Dendritic cell treated with granulocyte-macrophage colony-stimulating factor and Interleukin-4, amounts not matched to agents 40 ng/mL and 50 ng/mL, for 4 days (primary cell): Measurements from ENCODE around the gene DLGAP4.

Experiments
- H3K27ac Mint-ChIP-seq: one replicate; pipeline ENCODE4 v1.8.0; 2022; ENCODE audit warnings: mild to moderate bottlenecking, mixed read lengths
- H3K27me3 Mint-ChIP-seq: one replicate; pipeline ENCODE4 v1.8.0; 2022; ENCODE audit warnings: mild to moderate bottlenecking, mixed read lengths
- H3K36me3 Mint-ChIP-seq: one replicate; pipeline ENCODE4 v1.8.0; 2022; ENCODE audit warnings: low read depth, mixed read lengths
- H3K4me1 Mint-ChIP-seq: one replicate; pipeline ENCODE4 v1.8.0; 2022; ENCODE audit warnings: low read depth, mixed read lengths
- H3K4me3 Mint-ChIP-seq: one replicate; pipeline ENCODE4 v1.8.0; 2022; ENCODE audit warnings: mild to moderate bottlenecking, moderate library complexity, mixed read lengths
- H3K9me3 Mint-ChIP-seq: one replicate; pipeline ENCODE4 v1.8.0; 2022; ENCODE audit warnings: mixed read lengths
- intact Hi-C: fragments of 100-400 bp; cut with micrococcal nuclease; formaldehyde crosslinking; loops from one replicate; pipeline ENCODE4 v1.15.0; 2022

Gene DLGAP4

DNA sequence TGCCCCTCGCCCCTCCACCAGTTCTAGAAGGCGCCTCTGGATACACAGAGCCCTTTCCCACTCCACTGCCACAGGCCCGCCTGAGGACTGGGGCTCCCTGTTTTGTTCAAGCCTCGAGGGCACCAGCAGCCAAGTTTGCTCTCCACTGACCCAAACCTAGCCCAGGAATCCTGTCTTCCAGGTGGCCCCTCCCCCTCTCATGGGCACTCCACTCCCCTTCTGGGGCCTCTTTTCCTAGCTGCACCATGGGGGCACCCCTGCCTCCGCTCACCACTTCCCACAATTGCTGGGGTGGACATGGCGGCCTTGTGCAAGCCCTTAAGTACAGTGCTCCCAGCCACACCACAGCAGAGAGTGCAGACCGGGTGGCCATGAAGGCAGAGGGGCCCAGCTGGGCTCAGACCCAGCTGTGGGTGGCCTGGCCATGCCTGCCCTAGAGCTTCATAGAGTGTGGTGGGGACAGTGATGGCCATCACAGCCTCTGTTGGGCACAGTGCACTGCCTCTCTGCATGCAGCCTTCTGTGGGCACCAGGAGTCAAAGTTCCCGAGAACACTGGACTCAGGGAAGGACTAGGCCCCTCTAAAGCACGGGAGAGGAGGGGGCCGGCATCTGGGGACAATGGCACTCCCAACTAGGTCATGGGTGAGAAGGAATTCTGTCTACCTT, 236.5 kb downstream of the DLGAP4 start:
- peaks cover 20% of the 10 kb centered on the region for H3K4me1 Mint-ChIP-seq
- no peak overlapping the region for H3K4me3 Mint-ChIP-seq
- intact Hi-C loops = no loop called here
- H3K27me3 Mint-ChIP-seq = peaks cover 16% of the 10 kb centered on the region
- H3K9me3 Mint-ChIP-seq = no peaks in the 10 kb centered on the region
- no peak overlapping the region for H3K27ac Mint-ChIP-seq
- no peaks in the 10 kb centered on the region for H3K36me3 Mint-ChIP-seq

DNA sequence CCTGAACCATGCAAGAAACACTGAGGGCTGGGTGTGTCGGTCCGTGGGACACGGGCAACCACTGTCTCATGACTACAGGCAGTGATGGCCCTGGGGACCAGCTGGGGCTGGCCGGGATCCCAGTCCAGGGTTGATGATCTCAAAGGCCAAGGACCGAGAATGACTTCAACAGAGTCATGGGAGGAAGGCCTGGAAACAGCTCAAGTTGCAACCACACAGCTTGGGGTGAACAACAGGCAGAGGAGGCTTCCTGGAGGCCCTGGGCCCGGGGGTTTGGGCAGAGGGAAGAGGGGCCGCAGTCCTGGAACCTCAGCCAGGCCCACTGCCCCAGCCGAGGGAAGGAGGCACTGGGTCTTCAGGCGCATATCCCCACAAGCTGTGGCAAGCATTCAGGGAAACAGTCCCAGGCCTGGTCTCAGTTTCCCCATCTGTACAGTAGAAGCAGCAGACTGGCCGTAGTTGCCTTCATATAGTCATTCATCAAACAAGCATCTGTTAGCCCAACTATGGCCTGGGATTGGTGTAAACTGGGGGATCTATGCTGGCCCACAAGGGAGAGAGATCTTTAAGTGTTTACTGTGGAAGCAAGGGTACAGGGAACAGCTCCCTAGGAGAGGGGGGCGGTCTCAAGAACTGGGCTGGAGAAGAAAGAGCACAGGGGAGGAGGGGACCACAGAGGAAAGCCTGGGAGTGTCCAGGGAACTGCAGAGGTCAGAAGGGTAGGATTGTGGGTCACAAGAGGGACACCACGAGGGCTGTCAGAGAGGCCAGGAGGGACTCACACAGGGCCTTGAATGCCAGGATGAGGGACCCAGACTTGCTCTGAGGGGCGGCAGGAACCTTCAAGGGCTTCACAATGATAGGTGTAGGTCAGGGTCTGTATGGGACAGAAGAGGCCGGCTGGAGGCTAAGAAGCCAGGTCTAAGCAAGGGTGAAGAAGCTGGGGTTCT, 237.3 kb downstream of the DLGAP4 start:
- H3K4me1 Mint-ChIP-seq = peaks cover 20% of the 10 kb centered on the region
- no peak overlapping the region for H3K27ac Mint-ChIP-seq
- intact Hi-C loops = no loop called here
- H3K27me3 Mint-ChIP-seq = peaks cover 16% of the 10 kb centered on the region
- no peaks in the 10 kb centered on the region for H3K9me3 Mint-ChIP-seq
- H3K4me3 Mint-ChIP-seq = no peak overlapping the region
- H3K36me3 Mint-ChIP-seq = no peaks in the 10 kb centered on the region

DNA sequence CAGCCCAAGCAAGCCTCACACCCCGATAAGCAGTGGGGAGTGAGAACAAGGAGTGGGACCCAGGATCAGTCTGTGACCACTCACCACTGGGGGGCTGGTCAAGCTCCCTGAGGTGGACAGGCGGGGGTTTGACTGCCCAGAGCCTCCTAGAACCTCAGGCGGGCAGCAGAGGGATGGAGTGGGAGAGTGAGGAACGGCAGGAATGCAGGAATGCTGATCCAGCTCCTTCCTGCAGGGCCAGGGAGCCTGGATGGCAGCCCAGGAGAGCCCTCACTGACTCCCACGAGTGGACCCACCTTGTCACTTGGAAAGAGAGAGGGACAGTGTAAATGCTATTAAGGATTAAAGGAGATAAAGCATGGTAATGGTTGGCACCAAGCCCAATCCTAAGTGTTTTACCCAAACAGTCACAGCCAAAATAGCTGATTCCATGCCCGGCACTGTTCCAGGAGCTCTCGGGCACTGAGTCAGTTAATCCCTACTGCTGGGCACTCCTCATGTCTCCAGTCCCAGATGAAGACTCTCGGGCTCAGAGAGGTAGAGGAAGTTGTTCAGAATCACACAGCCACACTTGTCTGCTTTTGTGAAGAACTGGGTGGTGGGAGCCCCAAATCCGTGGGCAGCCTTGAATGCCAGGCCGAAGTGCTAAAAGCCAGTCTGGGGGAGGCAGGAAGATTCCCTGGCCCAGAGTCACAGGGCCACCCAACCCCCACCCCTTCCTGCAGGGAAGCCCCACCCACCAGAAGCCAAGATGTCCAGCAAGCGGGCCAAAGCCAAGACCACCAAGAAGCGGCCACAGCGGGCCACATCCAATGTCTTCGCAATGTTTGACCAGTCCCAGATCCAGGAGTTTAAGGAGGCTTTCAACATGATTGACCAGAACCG, 238.2 kb downstream of the DLGAP4 start:
- no peak overlapping the region for H3K27ac Mint-ChIP-seq
- H3K9me3 Mint-ChIP-seq = no peaks in the 10 kb centered on the region
- intact Hi-C loops = no loop called here
- no peaks in the 10 kb centered on the region for H3K36me3 Mint-ChIP-seq
- no peak overlapping the region for H3K4me3 Mint-ChIP-seq
- peaks cover 16% of the 10 kb centered on the region for H3K27me3 Mint-ChIP-seq
- peaks cover 20% of the 10 kb centered on the region for H3K4me1 Mint-ChIP-seq

DNA sequence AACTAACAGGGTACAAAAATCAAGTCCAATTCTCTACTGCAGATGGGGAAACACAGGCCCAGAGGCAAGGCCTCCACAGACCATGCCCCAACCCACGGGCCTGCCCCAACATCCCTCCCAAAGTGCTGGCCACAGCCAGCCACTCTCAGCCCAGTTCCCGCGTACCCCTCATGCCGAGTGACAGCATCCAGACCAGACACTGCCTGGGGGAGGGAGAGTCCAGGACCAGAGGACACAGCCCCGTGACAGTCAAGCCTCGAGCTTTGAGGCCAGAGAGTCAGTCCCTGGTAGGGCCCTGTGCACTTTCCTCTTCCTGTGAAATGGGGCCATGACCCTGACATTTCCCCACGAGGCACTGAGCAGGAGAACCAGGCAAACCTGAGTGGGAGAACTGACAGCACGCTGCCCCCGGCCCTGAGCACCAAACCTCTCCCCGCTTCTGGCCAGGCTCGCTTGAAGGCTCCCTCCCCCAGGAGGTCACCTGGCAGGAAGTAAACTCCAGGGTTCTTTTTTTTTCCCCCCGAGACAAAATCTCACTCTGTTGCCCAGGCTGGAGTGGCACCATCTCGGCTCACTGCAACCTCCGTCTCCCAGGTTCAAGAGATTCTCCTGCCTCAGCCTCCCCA, 240.1 kb downstream of the DLGAP4 start:
- no peak overlapping the region for H3K27ac Mint-ChIP-seq
- peaks cover 20% of the 10 kb centered on the region for H3K4me1 Mint-ChIP-seq
- intact Hi-C loops = no loop called here
- H3K27me3 Mint-ChIP-seq = peaks cover 6% of the 10 kb centered on the region
- no peaks in the 10 kb centered on the region for H3K36me3 Mint-ChIP-seq
- no peak overlapping the region for H3K4me3 Mint-ChIP-seq
- H3K9me3 Mint-ChIP-seq = no peaks in the 10 kb centered on the region

DNA sequence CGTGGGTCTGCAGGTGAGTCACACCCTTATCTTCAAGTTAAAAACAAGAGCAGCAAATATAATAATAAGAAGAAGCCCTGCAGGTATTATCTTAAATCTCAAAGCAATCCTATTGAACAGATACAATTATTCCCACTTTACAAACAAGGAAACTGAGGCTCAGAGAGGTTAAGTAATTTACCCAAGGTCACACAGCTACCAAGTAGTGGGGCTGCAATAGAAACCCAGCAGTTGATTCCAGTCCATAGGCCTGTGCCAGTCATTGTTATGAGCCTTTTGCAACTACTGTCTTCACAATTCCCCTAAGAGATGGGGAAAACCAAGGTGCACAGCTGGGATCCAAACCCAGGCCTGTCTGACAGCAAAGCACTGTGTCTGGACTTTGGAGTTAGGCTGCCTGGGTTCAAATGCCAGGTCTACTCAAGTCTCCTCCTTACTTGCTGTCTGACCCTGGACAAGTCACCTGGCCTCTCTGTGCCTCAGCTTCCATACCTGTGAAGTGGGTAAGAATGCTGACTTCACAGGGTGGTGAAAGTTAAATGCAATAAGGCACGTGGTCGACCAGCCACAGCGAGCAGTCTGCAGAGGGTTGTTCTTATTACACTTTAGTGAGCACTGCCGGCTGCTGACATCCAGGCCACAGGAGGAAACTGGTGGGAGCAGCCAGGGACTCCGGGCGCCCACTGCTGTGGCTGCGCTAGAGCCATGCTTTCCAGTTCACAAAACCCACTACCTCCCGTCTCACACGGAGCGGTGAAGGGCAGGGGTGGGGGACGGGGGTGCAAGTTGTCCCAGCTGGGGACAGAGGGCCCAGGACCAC, 241.3 kb downstream of the DLGAP4 start:
- no peaks in the 10 kb centered on the region for H3K36me3 Mint-ChIP-seq
- H3K9me3 Mint-ChIP-seq = no peaks in the 10 kb centered on the region
- H3K27ac Mint-ChIP-seq = no peak overlapping the region
- peaks cover 2% of the 10 kb centered on the region for H3K27me3 Mint-ChIP-seq
- intact Hi-C loops = no loop called here
- H3K4me3 Mint-ChIP-seq = no peak overlapping the region
- H3K4me1 Mint-ChIP-seq = peaks cover 8% of the 10 kb centered on the region

DNA sequence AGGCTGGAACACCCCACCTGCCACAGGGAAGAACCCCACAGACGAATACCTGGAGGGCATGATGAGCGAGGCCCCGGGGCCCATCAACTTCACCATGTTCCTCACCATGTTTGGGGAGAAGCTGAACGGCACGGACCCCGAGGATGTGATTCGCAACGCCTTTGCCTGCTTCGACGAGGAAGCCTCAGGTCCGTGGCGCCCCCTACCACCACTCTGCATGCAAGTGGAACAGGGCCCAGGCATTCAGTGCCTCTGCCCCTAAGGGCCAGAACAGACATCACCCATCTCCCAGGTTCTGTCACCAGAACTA, 241.8 kb downstream of the DLGAP4 start:
- no peaks in the 10 kb centered on the region for H3K36me3 Mint-ChIP-seq
- H3K4me3 Mint-ChIP-seq = no peak overlapping the region
- H3K27me3 Mint-ChIP-seq = no peaks in the 10 kb centered on the region
- no peak overlapping the region for H3K27ac Mint-ChIP-seq
- H3K9me3 Mint-ChIP-seq = no peaks in the 10 kb centered on the region
- peaks cover 3% of the 10 kb centered on the region for H3K4me1 Mint-ChIP-seq
- intact Hi-C loops = no loop called here

DNA sequence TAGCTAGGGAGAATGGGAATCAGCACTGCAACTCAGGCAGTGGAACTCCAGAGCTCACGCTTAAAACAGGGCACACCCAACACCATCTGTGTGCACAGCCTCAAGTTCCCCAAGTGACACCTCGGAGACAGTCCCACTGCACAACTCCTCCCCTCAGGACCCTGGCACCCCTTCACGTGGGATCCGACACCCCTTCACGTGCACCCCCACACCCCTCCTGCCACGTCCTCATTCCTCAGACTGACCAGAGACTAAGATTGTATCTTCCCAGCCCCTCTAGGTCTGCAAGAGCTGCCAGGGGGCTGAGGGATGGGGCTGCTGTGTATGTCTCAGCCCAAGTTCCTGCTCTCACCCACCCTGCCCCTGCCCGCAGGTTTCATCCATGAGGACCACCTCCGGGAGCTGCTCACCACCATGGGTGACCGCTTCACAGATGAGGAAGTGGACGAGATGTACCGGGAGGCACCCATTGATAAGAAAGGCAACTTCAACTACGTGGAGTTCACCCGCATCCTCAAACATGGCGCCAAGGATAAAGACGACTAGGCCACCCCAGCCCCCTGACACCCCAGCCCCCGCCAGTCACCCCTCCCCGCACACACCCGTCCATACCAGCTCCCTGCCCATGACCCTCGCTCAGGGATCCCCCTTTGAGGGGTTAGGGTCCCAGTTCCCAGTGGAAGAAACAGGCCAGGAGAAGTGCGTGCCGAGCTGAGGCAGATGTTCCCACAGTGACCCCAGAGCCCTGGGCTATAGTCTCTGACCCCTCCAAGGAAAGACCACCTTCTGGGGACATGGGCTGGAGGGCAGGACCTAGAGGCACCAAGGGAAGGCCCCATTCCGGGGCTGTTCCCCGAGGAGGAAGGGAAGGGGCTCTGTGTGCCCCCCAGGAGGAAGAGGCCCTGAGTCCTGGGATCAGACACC, 242.8 kb downstream of the DLGAP4 start:
- Mint-ChIP-seq H3K9me3 (no peaks in the 10 kb centered on the region), H3K4me3 (no peak overlapping the region), H3K4me1 (no peaks in the 10 kb centered on the region), H3K27ac (no peak overlapping the region), H3K27me3 (no peaks in the 10 kb centered on the region), H3K36me3 (no peaks in the 10 kb centered on the region)
- intact Hi-C loops = no loop called here

DNA sequence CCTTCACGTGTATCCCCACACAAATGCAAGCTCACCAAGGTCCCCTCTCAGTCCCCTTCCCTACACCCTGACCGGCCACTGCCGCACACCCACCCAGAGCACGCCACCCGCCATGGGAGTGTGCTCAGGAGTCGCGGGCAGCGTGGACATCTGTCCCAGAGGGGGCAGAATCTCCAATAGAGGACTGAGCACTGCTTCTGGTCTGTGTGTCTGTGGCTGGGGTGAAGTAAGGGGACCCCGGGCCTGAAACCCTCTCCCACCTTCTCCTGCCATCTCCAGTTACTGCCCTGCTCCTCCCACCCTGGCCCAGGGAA, 243.4 kb downstream of the DLGAP4 start:
- intact Hi-C loops = no loop called here
- no peaks in the 10 kb centered on the region for H3K27me3 Mint-ChIP-seq
- H3K4me1 Mint-ChIP-seq = no peaks in the 10 kb centered on the region
- H3K27ac Mint-ChIP-seq = no peak overlapping the region
- H3K4me3 Mint-ChIP-seq = no peak overlapping the region
- H3K9me3 Mint-ChIP-seq = no peaks in the 10 kb centered on the region
- H3K36me3 Mint-ChIP-seq = no peaks in the 10 kb centered on the region

DNA sequence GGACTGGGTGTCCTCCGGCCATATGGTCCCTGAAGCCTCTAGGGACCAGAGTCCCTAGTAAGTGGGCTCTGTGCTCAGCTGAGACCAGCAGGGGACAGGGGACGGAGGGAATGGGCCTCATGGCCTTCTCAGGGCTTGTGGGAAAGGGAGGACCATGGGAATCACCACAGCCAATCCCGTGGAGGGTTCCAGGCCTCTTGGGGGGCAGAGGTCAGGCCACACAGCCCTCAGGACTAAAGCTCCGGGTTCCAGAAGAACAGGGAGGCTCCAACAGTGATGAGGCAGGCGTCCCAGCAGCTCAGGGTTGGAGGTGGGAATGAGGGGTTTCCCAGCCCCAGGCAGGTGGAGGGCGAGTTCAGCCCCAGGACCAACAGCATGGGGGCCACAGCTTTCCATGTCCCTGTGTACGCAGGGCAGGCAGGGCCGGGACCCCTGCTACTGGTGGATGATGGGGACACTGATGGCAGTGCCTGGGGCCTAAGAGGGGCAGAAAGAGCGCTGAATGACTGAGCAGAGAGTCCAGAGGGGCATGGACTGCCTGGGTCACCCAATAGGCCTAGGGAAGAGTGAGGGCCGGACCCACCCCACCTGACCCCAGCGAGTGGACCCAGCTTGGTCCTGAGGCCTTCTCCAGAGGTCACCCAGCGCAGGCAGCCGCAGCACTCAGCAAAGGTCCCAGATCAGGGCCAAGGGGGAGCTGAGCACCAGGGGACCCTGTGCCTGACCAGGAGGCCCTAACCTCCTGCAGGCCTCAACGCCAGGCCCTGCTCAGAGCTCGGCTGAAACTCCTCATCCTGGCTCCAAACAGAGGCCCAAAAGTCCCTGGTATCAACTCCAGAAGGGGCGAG, 244.0 kb downstream of the DLGAP4 start:
- intact Hi-C loops = no loop called here
- no peaks in the 10 kb centered on the region for H3K4me1 Mint-ChIP-seq
- no peak overlapping the region for H3K27ac Mint-ChIP-seq
- H3K36me3 Mint-ChIP-seq = no peaks in the 10 kb centered on the region
- no peaks in the 10 kb centered on the region for H3K27me3 Mint-ChIP-seq
- no peak overlapping the region for H3K4me3 Mint-ChIP-seq
- H3K9me3 Mint-ChIP-seq = no peaks in the 10 kb centered on the region

DNA sequence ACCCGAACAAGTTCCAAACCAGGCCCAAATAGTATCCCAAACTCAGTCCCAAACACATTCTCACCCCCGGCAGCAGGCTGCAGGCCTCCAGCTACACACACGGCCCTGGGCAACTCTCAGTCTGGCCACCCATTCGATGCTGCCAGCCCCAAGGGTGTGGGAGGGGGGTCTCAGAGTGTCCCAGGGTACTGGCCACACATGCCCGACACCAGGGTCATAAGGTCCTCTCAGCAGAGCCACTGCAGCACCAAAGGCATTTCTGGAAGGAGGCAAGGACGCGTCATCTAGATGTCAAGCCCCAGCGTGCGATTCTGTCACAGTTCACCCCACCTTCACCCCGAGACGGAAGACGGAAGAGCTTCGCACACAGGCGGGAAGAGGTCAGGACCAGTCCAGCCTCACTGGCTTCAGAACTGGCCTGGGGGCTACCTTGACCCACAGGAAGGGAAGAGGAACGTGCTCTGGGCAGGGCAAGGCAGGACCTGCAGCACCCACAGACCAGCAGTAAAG, 244.7 kb downstream of the DLGAP4 start:
- H3K36me3 Mint-ChIP-seq = no peaks in the 10 kb centered on the region
- H3K27me3 Mint-ChIP-seq = no peaks in the 10 kb centered on the region
- no peaks in the 10 kb centered on the region for H3K4me1 Mint-ChIP-seq
- intact Hi-C loops = no loop called here
- H3K9me3 Mint-ChIP-seq = no peaks in the 10 kb centered on the region
- no peak overlapping the region for H3K27ac Mint-ChIP-seq
- no peak overlapping the region for H3K4me3 Mint-ChIP-seq

DNA sequence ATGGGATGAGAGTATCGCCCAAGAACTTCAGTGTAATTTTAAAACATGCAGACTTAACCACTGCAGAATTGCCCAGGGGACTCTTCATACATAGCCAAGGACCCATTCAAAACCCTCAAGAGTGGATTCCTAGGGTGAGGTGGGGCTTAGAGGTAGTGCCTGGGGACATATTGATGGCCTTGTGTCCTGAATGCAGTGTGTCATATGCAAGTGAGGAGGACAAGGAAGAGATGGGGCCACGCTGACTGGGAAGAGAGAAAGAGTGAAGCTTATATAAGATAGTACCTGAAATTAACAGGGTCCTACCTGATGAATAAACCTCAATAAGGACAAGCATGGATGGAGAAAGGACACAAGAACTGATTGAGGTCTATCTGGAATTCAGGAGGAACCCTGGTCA, 249.1 kb downstream of the DLGAP4 start:
- H3K4me3 Mint-ChIP-seq = no peak overlapping the region
- H3K9me3 Mint-ChIP-seq = no peaks in the 10 kb centered on the region
- intact Hi-C loops = no loop called here
- no peaks in the 10 kb centered on the region for H3K36me3 Mint-ChIP-seq
- no peak overlapping the region for H3K27ac Mint-ChIP-seq
- no peaks in the 10 kb centered on the region for H3K27me3 Mint-ChIP-seq
- peaks cover 5% of the 10 kb centered on the region for H3K4me1 Mint-ChIP-seq

DNA sequence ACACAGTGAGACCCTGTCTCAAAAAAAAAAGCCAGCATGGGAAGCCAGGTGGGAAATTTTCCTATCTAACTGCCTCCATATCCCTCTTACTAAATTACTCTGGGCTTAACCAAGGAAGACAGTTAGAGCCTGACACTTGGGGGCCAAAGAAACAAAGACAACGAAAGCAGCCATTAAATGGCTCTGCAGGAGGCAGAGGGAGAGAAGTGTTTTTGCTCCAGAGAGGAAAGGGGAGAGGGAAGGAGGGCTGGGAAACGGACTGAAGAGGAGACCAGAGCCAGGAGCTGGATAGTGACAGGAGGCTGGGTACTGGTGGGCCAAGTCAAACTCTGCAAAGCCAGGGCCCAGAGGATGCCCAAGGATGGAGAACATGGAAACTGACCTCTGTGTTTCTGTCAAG, 256.6 kb downstream of the DLGAP4 start:
- no peaks in the 10 kb centered on the region for H3K27me3 Mint-ChIP-seq
- intact Hi-C loops = no loop called here
- H3K9me3 Mint-ChIP-seq = no peaks in the 10 kb centered on the region
- no peak overlapping the region for H3K4me3 Mint-ChIP-seq
- no peaks in the 10 kb centered on the region for H3K4me1 Mint-ChIP-seq
- no peaks in the 10 kb centered on the region for H3K36me3 Mint-ChIP-seq
- H3K27ac Mint-ChIP-seq = no peak overlapping the region
